ENCODE data around the gene IPO9.

The IPO9 gene

DNA sequence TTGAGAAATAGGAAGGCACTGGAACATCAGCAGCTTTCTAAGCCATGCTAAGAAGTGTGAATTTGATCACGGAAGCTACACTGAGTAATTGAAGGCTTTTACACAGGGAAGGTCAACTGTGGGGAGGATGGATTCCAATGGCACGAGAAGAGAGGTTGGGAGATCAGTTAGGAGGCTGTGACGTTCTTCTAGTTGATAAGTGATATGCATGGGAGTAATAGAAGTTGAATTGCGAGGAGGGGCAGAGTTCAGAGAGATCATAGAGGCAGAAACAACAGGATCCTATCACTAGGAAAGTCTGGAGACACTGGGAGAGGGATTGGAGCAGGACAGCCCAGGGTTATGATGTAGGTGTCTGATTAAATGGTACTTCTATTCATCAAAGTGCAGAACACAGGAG is 101.2 kb downstream of the IPO9 start:
- H3K9ac ChIP-seq (ENCODE audit: low read depth, low read length): no peak overlapping the region
- no peaks in the 10 kb centered on the region for H3K36me3 ChIP-seq (ENCODE audit: insufficient read depth, low read length)
- no peaks in the 10 kb centered on the region for H3K4me1 ChIP-seq (ENCODE audit: insufficient read depth, low read length)
- no peaks in the 10 kb centered on the region for H3K9me3 ChIP-seq (ENCODE audit: control insufficient read depth, insufficient read depth, low read length)

DNA sequence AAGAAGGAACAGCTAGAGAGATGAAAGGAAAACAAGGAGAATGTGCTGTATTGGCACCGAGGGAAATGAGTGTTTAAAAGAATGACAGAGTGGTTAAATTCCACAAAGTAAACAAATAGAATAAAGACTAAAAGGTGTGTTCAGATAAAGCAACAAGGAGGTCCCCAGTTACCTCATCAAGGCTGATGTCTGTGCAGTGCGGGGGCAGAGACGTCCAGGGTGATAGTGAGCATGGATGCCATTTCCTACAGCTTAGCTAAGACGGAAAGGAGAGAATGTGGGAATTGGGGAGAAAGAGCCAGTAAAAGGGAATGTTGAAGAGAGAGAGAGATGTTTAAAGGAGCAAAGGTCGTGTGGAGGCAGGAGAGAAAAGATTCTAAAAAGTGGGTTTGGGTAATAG is 101.8 kb downstream of the IPO9 start:
- H3K36me3 ChIP-seq (ENCODE audit: insufficient read depth, low read length): no peaks in the 10 kb centered on the region
- no peaks in the 10 kb centered on the region for H3K9me3 ChIP-seq (ENCODE audit: control insufficient read depth, insufficient read depth, low read length)
- no peaks in the 10 kb centered on the region for H3K4me1 ChIP-seq (ENCODE audit: insufficient read depth, low read length)
- no peak overlapping the region for H3K9ac ChIP-seq (ENCODE audit: low read depth, low read length)

Data from ES-I3 (cell line).